Measurements from ENCODE around the gene SORCS2.
"Not testable (repeated sequence)": the region's sequence is repeated elsewhere in the genome, so short reads cannot be mapped to it uniquely, and the experiment has no call there.

Gene SORCS2

DNA sequence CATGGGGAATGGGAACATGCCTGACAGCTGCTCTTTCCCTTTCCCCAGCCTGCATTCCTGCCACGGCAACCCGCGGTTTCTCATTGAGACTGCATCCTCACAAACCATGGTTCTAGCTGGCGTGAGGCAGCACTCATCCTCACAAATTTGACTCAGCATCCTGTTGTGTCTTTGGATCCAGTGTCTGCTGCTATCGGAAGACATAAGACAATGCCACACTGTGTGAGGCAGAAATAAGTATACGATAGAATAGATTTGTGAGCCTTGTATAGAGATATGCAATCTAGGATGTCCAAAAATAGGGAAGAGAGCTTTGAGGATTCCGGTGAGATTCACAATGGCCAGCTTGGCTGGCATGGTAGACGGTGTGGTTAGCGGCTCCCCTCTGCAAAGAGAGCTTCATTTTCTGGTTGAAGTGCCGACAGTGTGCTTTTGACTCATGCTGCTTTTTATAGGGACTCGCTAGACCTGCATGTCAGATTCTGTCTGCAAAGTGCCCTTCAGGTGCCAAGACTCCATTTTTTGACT lies 403.7 kb downstream of the SORCS2 start:
- DNase-seq (ENCODE audit: low read depth in 3 of 3, low spot score in 1 of 3) = no peak

DNA sequence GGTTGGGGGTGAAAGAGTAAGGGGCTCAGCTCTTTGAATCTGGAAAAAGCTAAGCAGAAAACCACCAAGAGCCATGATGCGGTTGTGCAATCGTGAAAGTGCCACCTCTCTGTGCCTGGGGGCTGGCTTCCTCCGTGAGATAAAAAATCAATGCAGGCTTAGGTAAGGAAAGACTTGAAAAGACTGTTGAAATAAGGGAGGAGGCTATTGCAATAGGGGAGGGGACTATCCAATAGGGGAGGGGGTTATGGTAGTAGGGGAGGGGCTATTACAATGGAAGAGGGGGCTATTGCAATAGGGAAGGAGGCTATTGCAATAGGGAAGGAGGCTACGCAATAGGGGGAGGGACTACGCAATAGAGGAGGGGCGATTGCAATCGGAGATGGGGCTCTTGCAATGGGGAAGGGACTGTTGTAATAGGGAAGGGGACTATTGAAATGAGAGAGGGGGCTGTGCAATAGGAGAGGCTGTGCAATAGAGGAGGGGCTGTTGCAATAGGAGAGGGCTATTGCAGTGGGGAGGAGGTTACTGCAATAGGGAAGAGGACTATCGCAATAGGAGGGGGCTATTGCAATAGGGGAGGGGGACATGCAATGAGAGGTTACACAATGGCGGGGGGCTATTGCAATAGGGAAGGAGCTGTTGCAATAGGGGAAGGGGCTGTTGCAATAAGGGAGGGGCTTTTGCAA lies 404.7 kb downstream of the SORCS2 start:
- no peak for DNase-seq (ENCODE audit: low read depth in 3 of 3, low spot score in 1 of 3)

DNA sequence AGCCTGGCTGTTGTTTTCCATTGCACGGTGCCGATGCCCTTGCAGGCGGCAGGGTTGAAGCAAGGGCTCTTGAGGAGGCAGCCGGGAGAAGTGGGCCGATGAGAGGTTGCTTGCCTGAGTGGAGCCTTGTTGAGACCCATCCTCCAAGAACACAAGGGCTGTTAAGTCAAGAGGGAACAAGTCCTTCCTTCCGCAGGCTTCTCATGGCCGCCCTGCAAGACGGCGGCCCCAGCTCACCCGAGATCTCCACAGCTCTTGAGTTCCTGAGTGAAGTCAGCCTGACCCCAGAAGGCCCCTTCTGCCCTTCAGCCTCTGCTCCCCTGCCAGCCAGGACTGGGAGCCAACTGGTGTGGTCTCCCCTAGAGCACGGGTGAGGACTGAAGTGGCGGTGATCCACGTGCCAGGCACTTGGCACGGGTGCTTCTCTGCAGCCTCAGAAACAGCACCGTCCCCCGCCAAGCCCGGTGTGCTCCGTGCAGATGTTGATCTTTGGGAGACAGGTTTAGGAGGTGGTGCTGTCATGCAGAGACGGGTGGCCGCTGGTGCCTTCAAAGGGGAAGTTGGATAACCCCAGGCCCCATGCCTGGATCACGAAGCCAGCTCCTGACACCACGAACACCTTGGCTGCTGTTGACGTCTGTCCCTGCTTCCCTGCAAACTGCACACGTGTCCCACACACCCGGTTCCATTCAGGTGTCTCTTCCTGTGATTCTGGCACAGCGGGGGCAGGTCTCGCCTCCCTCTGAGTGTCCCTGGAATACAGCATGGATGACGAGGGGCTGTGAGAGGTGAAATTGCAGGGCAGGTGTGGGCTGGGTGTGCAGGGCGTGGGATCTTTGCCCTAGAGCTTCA lies 406.8 kb downstream of the SORCS2 start:
- DNase-seq (ENCODE audit: low read depth in 3 of 3, low spot score in 1 of 3) = no peak

DNA sequence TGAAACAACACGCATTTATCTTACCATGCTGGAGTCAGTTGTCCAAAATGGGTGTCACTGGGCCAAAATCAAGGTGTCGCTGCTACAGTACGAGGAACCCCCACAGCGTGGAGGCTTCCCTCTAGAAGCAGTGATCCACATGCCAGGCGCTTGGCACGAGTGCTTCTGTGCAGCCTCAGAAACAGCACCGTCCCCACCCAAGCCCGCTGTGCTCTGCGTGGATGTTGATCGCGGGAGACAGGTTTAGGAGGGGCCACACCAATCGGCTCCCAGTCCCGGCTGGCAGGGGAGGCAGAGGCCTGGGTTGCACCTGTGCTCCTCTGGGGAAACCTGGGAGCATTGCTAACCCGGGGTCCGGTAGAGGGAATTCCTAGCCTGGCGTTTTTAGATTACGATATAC lies 407.9 kb downstream of the SORCS2 start:
- DNase-seq (ENCODE audit: low read depth in 3 of 3, low spot score in 1 of 3) = no peak

DNA sequence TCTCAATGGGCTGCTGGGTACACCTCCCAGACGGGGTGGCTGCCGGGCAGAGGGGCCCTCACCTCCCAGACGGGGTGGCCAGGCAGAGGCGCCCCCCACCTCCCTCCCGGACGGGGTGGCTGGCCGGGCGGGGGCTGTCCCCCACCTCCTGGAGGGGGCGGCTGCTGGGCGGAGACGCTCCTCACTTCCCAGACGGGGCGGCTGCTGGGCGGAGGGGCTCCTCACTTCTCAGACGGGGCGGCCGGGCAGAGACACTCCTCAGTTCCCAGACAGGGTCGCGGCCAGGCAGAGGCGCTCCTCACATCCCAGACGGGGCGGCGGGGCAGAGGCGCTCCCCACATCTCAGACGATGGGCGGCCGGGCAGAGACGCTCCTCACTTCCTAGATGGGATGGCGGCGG lies 409.8 kb downstream of the SORCS2 start:
- DNase-seq (ENCODE audit: low read depth in 3 of 3, low spot score in 1 of 3) = not testable (repeated sequence)

DNA sequence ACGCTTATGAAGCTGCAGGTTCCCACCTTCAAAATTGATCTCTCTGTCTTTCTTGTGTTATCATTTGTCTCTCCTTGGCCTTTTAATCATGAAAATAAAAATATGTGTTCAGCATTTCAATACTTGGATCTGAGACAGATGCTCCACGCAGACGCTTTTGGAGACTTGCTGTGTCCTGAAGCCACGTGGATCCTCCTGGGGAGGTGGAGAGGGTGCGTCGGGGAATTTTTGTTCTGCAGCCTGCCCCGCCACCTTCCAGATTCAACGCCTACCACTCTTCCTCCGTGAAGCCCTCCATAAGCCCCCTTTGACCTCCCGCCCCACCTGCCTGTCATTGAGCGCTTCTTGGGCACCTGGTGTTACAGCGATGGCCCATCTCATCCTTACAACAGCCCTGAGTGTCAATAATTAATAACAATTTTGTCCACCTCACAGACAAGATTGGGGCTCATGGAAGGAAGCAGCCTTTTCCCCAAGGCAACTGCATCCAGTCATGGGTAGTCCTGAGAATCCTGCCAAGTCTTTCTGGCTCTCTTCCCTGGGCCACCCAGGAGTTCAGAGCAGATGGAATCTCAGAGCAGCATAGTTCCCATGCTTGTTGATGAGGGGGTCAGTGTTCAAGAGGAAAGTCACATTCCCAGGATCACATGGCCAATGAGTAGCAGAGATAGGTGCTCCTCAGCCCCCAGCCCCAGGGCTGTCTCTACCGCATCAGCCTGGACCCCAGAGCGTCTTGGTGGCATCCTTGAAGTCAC lies 415.0 kb downstream of the SORCS2 start:
- no peak for DNase-seq (ENCODE audit: low read depth in 3 of 3, low spot score in 1 of 3)

DNA sequence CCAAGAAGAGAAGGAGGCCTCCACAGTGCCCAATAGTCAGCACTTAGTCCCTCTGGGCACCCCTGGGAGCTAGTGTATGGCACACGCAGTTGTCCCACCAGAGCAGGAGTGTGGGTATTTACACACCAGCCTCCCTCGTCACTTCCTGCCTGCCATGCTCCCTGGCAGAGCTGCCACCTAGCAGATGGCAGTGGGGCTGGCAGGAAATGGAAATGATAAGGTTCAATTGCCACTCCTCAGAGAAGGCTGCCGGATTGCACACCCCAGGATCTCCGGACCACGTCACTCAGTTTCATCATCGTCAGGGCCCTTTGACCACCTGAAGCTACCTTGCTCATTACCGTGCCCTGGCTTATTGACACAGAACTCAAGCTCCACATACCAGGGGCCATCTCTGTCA lies 415.7 kb downstream of the SORCS2 start:
- DNase-seq (ENCODE audit: low read depth in 3 of 3, low spot score in 1 of 3) = no peak

DNA sequence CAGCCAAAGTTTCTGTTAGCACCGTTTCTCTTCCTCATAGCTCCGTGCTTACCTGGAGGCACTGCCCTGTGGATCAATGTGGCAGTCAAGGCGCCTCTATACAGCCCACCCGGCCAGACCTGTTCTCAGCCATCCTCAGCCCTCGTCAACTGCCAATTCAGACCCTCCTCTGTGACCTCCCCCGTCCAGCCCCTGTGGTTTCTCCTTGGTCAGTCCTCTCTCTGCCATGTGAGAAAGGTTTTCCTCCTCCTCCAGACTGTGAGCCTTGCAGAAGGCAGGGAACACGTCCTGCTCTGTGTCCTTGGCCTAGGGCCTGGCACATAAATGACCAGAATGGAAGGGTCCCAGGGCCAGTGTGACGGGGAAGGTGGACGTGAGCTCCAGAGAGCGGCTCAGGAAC lies 417.0 kb downstream of the SORCS2 start:
- no peak for DNase-seq (ENCODE audit: low read depth in 3 of 3, low spot score in 1 of 3)

DNA sequence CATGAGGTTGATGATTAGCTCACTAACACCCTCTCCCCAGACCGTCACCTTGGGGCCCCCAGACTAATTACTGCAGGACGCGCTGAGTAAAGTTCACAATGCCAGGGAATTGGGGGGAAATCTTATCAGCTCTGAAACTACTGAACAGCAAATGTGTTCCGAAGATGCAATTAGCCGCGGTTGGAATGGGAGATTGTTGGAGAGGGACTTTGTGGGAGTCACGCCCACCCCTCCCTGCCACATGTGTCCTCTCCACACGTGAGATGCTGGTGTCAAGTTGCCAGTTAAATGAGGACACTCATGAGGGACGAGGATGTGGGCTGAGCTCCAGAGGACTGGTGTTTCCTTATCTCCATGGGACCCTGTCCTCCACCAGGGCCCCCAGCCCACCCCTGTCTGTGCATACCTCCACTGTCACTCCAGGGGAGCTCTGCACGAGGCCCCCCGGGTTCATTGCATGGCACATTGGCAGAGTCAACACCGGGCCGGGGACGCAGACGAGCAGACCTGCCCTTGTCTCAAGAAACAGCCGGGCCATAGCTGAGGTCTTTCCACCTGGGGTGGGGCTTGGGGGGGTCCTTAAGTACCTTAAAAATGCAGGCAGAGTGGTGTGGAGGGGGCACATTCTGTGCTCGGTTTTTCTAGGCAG lies 417.8 kb downstream of the SORCS2 start:
- DNase-seq (ENCODE audit: low read depth in 3 of 3, low spot score in 1 of 3) = no peak

DNA sequence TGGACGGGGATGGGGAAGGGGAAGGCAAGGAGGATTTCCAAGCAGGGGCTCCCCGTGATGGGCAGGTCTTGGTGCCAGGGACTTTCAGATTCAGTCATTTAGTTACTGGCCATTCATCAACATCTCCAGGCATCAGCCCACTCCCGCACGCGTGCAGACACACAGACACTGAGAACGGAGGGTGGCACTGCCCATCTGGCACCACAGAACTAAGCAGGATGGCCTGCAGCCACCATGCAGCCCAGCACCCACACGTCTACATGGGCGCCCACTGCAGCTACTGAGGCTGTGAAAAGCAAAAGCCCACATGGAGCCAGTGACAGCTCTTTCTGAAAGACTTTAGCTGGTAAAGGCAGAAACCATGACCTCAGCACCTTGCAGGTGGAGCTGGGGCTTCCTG lies 418.5 kb downstream of the SORCS2 start:
- DNase-seq (ENCODE audit: low read depth in 3 of 3, low spot score in 1 of 3) = no peak

DNA sequence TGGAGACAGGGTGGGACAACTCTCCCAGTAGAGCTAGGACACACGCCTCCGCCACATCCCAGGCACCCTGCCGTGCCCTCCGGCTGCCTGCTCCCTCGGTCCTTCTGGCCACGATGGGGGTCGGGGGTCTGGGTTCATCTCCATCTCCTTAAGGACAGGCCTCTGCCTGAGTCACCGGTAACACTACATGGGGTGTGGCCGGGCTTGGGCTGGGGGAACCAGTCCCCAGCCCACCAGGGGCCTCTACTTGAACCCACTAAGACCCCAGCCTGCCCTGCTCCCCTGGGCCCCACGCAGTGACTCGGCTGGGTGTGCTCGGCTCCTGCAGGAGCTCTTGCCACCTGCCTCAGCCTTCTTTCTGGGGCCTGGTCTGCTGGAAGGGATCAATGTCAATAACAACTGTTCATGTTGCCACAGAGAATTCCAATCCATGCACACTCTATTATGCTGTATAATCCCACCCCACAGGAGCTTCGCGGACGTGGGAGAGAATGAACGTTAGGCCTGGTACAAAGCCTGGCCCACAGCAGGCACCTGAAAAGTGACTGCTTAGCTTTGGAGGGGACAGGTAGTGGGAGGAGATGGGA lies 420.1 kb downstream of the SORCS2 start:
- DNase-seq (ENCODE audit: low read depth in 3 of 3, low spot score in 1 of 3) = no peak

DNA sequence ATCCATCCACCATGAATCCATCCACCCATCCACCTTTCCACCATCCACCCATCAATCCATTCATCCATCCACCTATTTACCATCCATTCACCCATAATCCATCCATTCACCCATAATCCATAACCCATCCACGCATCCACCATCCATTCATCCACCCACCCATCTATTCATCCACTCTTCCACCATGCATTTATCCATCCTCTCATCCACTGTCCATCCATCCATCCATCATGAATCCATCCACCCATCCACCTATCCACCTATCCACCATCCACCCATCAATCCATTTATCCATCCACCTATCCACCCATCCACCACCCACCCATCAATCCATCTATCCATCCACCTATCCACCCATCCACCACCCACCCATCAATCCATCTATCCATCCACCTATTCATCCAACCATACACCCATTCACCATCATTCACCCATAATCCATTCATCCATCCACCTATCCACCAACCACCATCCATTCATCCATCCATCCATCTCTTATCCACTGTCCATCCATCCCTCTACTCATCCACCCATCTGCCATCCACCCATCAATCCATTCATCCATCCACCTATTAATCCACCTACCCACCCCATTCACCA lies 422.1 kb downstream of the SORCS2 start:
- no peak for DNase-seq (ENCODE audit: low read depth in 3 of 3, low spot score in 1 of 3)

DNA sequence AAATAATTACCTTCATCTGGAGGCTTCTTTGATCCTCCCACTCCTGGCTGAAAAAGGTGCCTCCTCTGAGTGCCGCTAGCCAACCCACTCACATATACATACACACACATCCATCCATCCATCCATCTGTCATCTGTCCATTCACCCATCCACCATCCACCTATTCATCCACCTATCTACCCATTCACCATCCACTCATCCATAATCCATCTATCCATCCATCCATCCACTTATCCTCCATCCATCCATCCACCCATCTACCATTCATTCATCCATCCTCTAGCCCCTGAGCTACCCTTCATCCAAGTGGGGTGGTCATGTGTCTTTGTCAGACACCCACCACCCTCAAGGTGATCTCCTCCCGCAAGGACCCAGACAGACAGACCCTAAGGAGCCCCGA lies 423.9 kb downstream of the SORCS2 start:
- no peak for DNase-seq (ENCODE audit: low read depth in 3 of 3, low spot score in 1 of 3)

DNA sequence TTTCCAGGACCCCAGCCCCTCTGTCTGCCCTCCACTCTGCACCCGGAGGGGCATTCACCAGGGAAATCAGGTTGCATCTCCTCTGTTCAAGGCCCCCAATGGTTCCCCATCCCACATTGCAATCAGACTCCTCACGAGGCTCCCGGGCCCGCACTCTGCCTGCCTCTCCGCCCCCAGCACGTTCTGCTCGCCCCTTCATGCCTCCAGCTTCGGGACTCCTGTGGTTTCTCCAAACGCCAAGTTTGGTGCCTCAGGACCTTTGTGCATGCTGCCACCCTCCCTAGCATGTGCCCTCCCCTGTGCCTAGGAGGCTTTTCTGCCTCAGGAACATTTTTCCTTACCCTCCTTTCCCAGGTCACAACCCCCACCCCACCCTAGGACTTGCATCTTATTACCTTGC lies 426.0 kb downstream of the SORCS2 start:
- no peak for DNase-seq (ENCODE audit: low read depth in 3 of 3, low spot score in 1 of 3)

DNA sequence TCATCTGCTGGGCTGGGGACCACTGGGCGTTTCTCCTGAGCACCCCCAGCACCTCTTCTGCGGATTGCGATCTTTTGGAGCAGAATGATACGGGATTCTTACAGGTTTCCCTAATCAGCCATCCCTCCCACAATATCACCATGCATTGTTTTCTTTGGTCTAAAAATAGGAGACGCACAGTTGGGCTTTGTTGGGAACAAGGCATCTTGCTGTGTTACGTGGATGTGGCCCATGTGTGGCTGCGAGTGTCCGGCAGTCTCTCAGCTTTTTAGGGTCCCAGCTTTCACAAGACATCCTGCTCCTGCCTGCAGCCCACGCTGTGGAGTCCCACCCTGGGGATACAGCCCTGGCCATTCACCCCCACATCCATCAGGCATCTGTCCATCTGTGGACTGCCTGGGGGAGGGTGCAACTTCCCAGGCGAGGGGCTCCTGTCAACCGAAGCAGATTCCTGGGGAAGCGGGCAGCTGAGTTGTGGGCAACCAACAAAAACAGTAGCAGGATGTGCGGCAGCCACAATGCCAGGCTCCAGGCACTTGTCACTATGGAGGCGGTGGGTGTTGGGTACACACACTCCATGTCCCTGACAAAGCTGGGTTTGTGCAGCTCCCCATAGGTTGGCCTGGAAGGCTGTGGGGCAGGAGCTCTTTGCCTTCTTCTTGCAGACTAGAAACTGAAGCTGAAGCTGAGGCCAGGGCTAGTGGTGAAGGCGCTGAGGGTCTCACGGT lies 427.9 kb downstream of the SORCS2 start:
- DNase-seq (ENCODE audit: low read depth in 3 of 3, low spot score in 1 of 3) = no peak

DNA sequence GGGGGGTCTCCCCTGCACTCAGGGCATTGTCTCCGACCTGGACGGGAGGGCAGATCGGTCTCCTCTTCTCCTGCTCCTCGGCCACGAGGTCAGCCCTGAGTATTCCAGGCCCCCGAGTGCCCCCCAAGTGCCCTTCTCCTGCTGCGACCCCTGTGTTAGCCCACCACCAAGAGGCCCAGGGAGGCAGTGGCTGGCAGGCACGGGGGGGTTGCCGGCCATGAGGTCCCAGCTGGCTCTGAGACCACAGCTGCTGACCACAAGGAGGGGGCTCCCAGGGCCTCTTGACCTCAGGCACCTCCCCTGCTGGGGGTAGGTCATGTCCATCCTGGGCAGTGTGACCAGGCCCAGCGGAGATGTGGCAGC lies 428.5 kb downstream of the SORCS2 start:
- no peak for DNase-seq (ENCODE audit: low read depth in 3 of 3, low spot score in 1 of 3)

DNA sequence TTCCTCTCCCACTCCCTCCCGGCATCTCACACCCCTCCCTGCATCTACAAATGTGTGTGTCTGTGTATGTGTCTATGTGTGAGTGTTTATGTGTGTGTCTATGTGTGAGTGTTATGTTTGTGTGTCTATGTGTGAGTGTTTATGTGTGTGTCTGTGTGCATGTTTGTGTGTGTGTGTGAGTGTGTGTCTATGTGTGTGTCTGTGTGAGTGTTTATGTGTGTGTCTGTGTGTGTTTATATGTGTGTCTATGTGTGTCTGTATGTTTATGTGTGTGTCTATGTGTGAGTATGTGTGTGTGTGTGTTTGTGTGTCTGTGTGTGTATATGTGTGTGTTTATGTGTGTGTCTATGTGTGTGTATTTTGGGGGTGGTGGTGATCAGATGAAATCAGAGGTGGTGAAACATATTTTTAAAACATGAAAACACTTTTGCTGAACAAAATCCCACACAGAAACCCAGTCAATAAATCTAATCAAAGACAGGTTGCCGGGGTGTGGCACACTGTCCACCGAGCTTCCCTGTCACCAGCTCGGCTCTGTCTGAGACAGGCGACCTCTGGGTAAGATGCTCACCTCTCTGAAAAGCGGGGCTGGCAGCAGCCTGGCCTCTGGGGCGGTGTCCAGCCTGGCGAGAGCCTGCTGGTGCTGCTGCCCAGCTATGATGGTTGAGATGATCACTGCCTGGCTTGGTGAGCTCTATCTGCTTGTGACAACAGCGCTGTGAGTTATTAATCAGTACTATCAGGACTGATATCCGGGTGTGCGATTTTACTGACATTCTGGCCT lies 429.1 kb downstream of the SORCS2 start:
- DNase-seq (ENCODE audit: low read depth in 3 of 3, low spot score in 1 of 3) = no peak

DNA sequence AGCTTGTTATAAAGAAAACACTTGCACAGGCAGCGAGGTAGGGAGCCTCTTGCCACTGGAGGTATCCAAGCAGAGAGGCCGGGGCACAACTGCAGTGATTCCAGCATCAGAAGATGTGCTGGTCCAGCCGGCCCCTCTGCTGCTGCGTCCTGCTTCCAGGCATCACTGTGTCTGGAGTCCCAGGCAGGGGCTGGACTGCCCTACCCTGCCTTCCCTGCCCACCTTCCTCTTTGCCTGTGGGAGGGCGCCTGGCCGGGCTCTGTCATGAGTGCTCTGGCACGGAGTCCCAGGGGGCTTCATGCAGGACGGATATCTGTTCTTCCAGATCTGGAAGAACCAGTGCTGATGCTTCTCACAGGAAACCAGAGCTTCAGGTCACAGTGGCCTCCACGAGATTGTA lies 430.0 kb downstream of the SORCS2 start:
- DNase-seq (ENCODE audit: low read depth in 3 of 3, low spot score in 1 of 3) = no peak

DNA sequence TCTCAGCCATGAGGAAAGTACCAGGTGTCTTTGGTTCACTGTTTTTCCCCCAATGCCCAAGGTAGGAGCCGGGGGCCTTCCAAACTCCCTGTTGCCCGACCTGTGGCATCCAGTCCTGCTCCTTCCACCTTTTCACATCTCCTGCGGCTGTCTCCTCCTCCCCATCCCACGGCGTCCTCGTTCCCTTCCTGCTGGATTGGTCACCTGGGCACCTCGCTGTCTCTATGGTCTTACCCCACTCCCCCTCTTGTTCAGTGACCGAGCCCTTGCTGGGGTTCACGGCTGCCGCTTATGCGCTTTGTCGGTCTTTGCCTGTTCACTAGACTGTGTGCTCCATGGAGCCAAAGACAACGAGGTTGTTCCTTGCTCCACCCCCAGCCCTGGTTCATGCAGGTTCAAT lies 431.1 kb downstream of the SORCS2 start:
- DNase-seq (ENCODE audit: low read depth in 3 of 3, low spot score in 1 of 3) = no peak
